CD4-positive, CD25-positive, alpha-beta regulatory T cell (primary cell): Measurements from ENCODE around the gene JAM3. TPM values are rescaled to one million over a fixed set of nuclear protein-coding genes. Genes with fewer than 3 reads are reported as not detected.

ENCODE experiments used
- ATAC-seq, 2 donors: fragments of 150-1000 bp; cut with Tn5 transposase; one replicate each; pipeline ENCODE4 v1.10.0; 2021; ENCODE audit warnings: low read depth in 2 of 2, moderate number of reproducible peaks in 2 of 2, moderate library complexity in 1 of 2
- DNase-seq, 3 donors: peaks; one replicate each; pipeline versions ENCODE4 v3.0.0 to v3.0.0-alpha.2; 2012 to 2022; ENCODE audit warnings: mixed read lengths in 1 of 3
- H3K27ac ChIP-seq: one replicate; pipeline ENCODE4 v1.7.0; 2013; ENCODE audit warnings: mild to moderate bottlenecking, low read length; ENCODE audit not compliant: insufficient read depth, poor library complexity, severe bottlenecking
- H3K27me3 ChIP-seq: one replicate; pipeline ENCODE4 v1.7.0; 2013; ENCODE audit warnings: low read length; ENCODE audit not compliant: control insufficient read depth, insufficient read depth
- H3K36me3 ChIP-seq: one replicate; pipeline ENCODE4 v1.7.0; 2013; ENCODE audit warnings: mild to moderate bottlenecking, low read length, moderate library complexity; ENCODE audit not compliant: control insufficient read depth, insufficient read depth
- H3K4me1 ChIP-seq: 2 replicates; pipeline ENCODE4 v1.7.0; 2013; ENCODE audit warnings: mild to moderate bottlenecking, low read length; ENCODE audit not compliant: insufficient read depth, control insufficient read depth, poor library complexity, severe bottlenecking
- H3K4me3 ChIP-seq: one replicate; pipeline ENCODE4 v1.7.0; 2013; ENCODE audit warnings: low read depth, mild to moderate bottlenecking, low read length, moderate library complexity
- H3K9me3 ChIP-seq, 2 experiments: 1 replicate in 1 of 2; 2 replicates in 1 of 2; pipeline ENCODE4 v1.7.0; 2013; ENCODE audit warnings: low read length in 2 of 2, mild to moderate bottlenecking in 1 of 2, moderate library complexity in 1 of 2; ENCODE audit not compliant: control insufficient read depth in 2 of 2
- H3K27ac Mint-ChIP-seq, 3 donors: one replicate each; pipeline ENCODE4 v1.8.0; 2020 to 2022; ENCODE audit warnings: mild to moderate bottlenecking in 3 of 3, mixed read lengths in 3 of 3, moderate library complexity in 2 of 3
- H3K27me3 Mint-ChIP-seq: one replicate; pipeline ENCODE4 v1.8.0; 2022; ENCODE audit warnings: mild to moderate bottlenecking, mixed read lengths
- H3K36me3 Mint-ChIP-seq: one replicate; pipeline ENCODE4 v1.8.0; 2020; ENCODE audit warnings: mixed read lengths
- H3K4me1 Mint-ChIP-seq, 4 donors: one replicate each; pipeline ENCODE4 v1.8.0; 2020 to 2022; ENCODE audit warnings: mixed read lengths in 4 of 4, mild to moderate bottlenecking in 1 of 4
- H3K4me3 Mint-ChIP-seq, 4 donors: one replicate each; pipeline ENCODE4 v1.8.0; 2020 to 2022; ENCODE audit warnings: mild to moderate bottlenecking in 4 of 4, mixed read lengths in 4 of 4, moderate library complexity in 3 of 4
- H3K9me3 Mint-ChIP-seq, 7 donors: one replicate each; pipeline ENCODE4 v1.8.0; 2020 to 2022; ENCODE audit warnings: mixed read lengths in 7 of 7, mild to moderate bottlenecking in 3 of 7, moderate library complexity in 2 of 7
- polyA plus RNA-seq, 4 donors: library from polyadenylated mRNA; unstranded; fragments of 300-500 nt; fragmentation: Illumina TruSeq; gene quantifications; one replicate each; pipeline ENCODE4 v1.2.3, GENCODE V29; 2021
- total RNA-seq: library from RNA; stranded (reverse); gene quantifications from one replicate; pipeline ENCODE4 v1.2.3, GENCODE V29; 2022

JAM3 gene
- total and polyA plus RNA-seq, 5 donors from 2014 or later: 3.1 to 5.5 (median 3.3) TPM

- H3K27me3 ChIP-seq: peaks cover 4% of the 10 kb centered on the region
- no peak overlapping the region for H3K4me3 ChIP-seq
- no peaks in the 10 kb centered on the region for H3K9me3 ChIP-seq
- Mint-ChIP-seq H3K4me3 (no peak overlapping the region), H3K36me3 (peaks cover 4% of the 10 kb centered on the region), H3K9me3 (peaks cover 0 to 4% (median 0%) of the 10 kb centered on the region in 7 donors), H3K4me1 (peaks cover 0 to 6% (median 0%) of the 10 kb centered on the region in 4 donors), H3K27me3 (no peaks in the 10 kb centered on the region), H3K27ac (no peak overlapping the region)
- H3K27ac ChIP-seq: no peak overlapping the region
- H3K36me3 ChIP-seq: no peaks in the 10 kb centered on the region
- no peak for DNase-seq
- H3K4me1 ChIP-seq: no peaks in the 10 kb centered on the region
- no peak for ATAC-seq
These were observed 69.5 kb downstream of the JAM3 start for GRCh38 chr11:134138376-134138775.

GRCh38 chr11:134139303-134139872, 70.5 kb downstream of the JAM3 start:
- H3K9me3 Mint-ChIP-seq: no peaks in the 10 kb centered on the region
- no peak overlapping the region for H3K27ac Mint-ChIP-seq
- peak in 1 of 3 donors; percentile 5 for DNase-seq
- peaks cover 0 to 6% (median 1%) of the 10 kb centered on the region in 4 donors for H3K4me1 Mint-ChIP-seq
- Histone ChIP-seq H3K9me3 (no peaks in the 10 kb centered on the region), H3K36me3 (no peaks in the 10 kb centered on the region), H3K4me1 (no peaks in the 10 kb centered on the region), H3K27ac (no peak overlapping the region), H3K4me3 (no peak overlapping the region), H3K27me3 (peaks cover 3% of the 10 kb centered on the region)
- H3K27me3 Mint-ChIP-seq: no peaks in the 10 kb centered on the region
- no peak overlapping the region for H3K4me3 Mint-ChIP-seq
- H3K36me3 Mint-ChIP-seq: peaks cover 3% of the 10 kb centered on the region
- no peak for ATAC-seq

GRCh38 chr11:134139873-134140331, 71.0 kb downstream of the JAM3 start:
- Mint-ChIP-seq H3K4me3 (no peak overlapping the region), H3K4me1 (peaks cover 0 to 6% (median 1%) of the 10 kb centered on the region in 4 donors), H3K27me3 (no peaks in the 10 kb centered on the region), H3K27ac (no peak overlapping the region), H3K36me3 (peaks cover 5% of the 10 kb centered on the region), H3K9me3 (no peaks in the 10 kb centered on the region)
- no peaks in the 10 kb centered on the region for H3K9me3 ChIP-seq
- DNase-seq (peak; percentile 9 to 77 (median 46)), ATAC-seq (no peak)
- H3K36me3 ChIP-seq: no peaks in the 10 kb centered on the region
- H3K4me3 ChIP-seq: no peak overlapping the region
- no peak overlapping the region for H3K27ac ChIP-seq
- no peaks in the 10 kb centered on the region for H3K4me1 ChIP-seq
- H3K27me3 ChIP-seq: peaks cover under 1% of the 10 kb centered on the region

- Mint-ChIP-seq H3K9me3 (no peaks in the 10 kb centered on the region), H3K4me1 (peaks cover 0 to 6% (median 1%) of the 10 kb centered on the region in 4 donors), H3K36me3 (peaks cover 9% of the 10 kb centered on the region), H3K27me3 (no peaks in the 10 kb centered on the region), H3K4me3 (no peak overlapping the region), H3K27ac (peak overlapping the region in 1 of 3 donors; percentile 89)
- no peaks in the 10 kb centered on the region for H3K4me1 ChIP-seq
- H3K9me3 ChIP-seq: no peaks in the 10 kb centered on the region
- no peak overlapping the region for H3K27ac ChIP-seq
- no peaks in the 10 kb centered on the region for H3K36me3 ChIP-seq
- no peak for ATAC-seq
- no peaks in the 10 kb centered on the region for H3K27me3 ChIP-seq
- no peak for DNase-seq
- no peak overlapping the region for H3K4me3 ChIP-seq
These were observed 72.2 kb downstream of the JAM3 start for GRCh38 chr11:134140961-134141490.

- Mint-ChIP-seq H3K4me3 (no peak overlapping the region), H3K4me1 (peaks cover 0 to 6% (median 1%) of the 10 kb centered on the region in 4 donors), H3K36me3 (peaks cover 9% of the 10 kb centered on the region), H3K9me3 (no peaks in the 10 kb centered on the region), H3K27ac (no peak overlapping the region), H3K27me3 (no peaks in the 10 kb centered on the region)
- Histone ChIP-seq H3K36me3 (no peaks in the 10 kb centered on the region), H3K9me3 (no peaks in the 10 kb centered on the region), H3K4me3 (no peak overlapping the region), H3K27me3 (no peaks in the 10 kb centered on the region), H3K4me1 (no peaks in the 10 kb centered on the region), H3K27ac (no peak overlapping the region)
- DNase-seq (no peak), ATAC-seq (no peak)
These were observed 73.7 kb downstream of the JAM3 start for GRCh38 chr11:134142536-134142935.

GRCh38 chr11:134143801-134144200, 74.9 kb downstream of the JAM3 start:
- no peak for ATAC-seq
- DNase-seq: peak in 1 of 3 donors; percentile 54
- Histone ChIP-seq H3K27ac (no peak overlapping the region), H3K9me3 (no peaks in the 10 kb centered on the region), H3K36me3 (no peaks in the 10 kb centered on the region), H3K27me3 (no peaks in the 10 kb centered on the region), H3K4me3 (no peak overlapping the region), H3K4me1 (no peaks in the 10 kb centered on the region)
- H3K4me3 Mint-ChIP-seq: no peak overlapping the region
- no peaks in the 10 kb centered on the region for H3K9me3 Mint-ChIP-seq
- H3K4me1 Mint-ChIP-seq: peaks cover 0 to 6% (median 1%) of the 10 kb centered on the region in 4 donors
- no peaks in the 10 kb centered on the region for H3K27me3 Mint-ChIP-seq
- H3K27ac Mint-ChIP-seq: peak overlapping the region in 1 of 3 donors; percentile 62
- H3K36me3 Mint-ChIP-seq: peaks cover 9% of the 10 kb centered on the region

- ATAC-seq (no peak), DNase-seq (no peak)
- no peak overlapping the region for H3K4me3 Mint-ChIP-seq
- H3K4me3 ChIP-seq: no peak overlapping the region
- no peaks in the 10 kb centered on the region for H3K4me1 ChIP-seq
- no peaks in the 10 kb centered on the region for H3K9me3 ChIP-seq
- H3K36me3 Mint-ChIP-seq: peaks cover 12% of the 10 kb centered on the region
- no peak overlapping the region for H3K27ac ChIP-seq
- no peaks in the 10 kb centered on the region for H3K27me3 ChIP-seq
- H3K27ac Mint-ChIP-seq: peak overlapping the region in 2 of 3 donors; percentile 6 to 43
- no peaks in the 10 kb centered on the region for H3K9me3 Mint-ChIP-seq
- H3K4me1 Mint-ChIP-seq: peaks cover 0 to 2% (median 1%) of the 10 kb centered on the region in 4 donors
- no peaks in the 10 kb centered on the region for H3K27me3 Mint-ChIP-seq
- peaks cover 5% of the 10 kb centered on the region for H3K36me3 ChIP-seq
These were observed 75.9 kb downstream of the JAM3 start for GRCh38 chr11:134144744-134145143.

GRCh38 chr11:134145715-134146114, 76.8 kb downstream of the JAM3 start:
- Histone ChIP-seq H3K27ac (no peak overlapping the region), H3K4me1 (no peaks in the 10 kb centered on the region), H3K27me3 (no peaks in the 10 kb centered on the region), H3K4me3 (no peak overlapping the region), H3K9me3 (no peaks in the 10 kb centered on the region), H3K36me3 (peaks cover 7% of the 10 kb centered on the region)
- no peaks in the 10 kb centered on the region for H3K9me3 Mint-ChIP-seq
- H3K27ac Mint-ChIP-seq: no peak overlapping the region
- H3K4me1 Mint-ChIP-seq: peaks cover 0 to 2% (median under 1%) of the 10 kb centered on the region in 4 donors
- ATAC-seq (no peak), DNase-seq (no peak)
- H3K4me3 Mint-ChIP-seq: no peak overlapping the region
- H3K27me3 Mint-ChIP-seq: no peaks in the 10 kb centered on the region
- peaks cover 12% of the 10 kb centered on the region for H3K36me3 Mint-ChIP-seq
